ENCODE data around the gene TMEM130. TPM values are rescaled to one million over a fixed set of nuclear protein-coding genes. Genes with fewer than 3 reads are reported as not detected.

Gene TMEM130, protein sequence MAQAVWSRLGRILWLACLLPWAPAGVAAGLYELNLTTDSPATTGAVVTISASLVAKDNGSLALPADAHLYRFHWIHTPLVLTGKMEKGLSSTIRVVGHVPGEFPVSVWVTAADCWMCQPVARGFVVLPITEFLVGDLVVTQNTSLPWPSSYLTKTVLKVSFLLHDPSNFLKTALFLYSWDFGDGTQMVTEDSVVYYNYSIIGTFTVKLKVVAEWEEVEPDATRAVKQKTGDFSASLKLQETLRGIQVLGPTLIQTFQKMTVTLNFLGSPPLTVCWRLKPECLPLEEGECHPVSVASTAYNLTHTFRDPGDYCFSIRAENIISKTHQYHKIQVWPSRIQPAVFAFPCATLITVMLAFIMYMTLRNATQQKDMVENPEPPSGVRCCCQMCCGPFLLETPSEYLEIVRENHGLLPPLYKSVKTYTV
- 3.9 and 18.1 TPM in 2 replicates for total RNA-seq (2014; rRNA removed; shearing (Covaris generic))

DNA sequence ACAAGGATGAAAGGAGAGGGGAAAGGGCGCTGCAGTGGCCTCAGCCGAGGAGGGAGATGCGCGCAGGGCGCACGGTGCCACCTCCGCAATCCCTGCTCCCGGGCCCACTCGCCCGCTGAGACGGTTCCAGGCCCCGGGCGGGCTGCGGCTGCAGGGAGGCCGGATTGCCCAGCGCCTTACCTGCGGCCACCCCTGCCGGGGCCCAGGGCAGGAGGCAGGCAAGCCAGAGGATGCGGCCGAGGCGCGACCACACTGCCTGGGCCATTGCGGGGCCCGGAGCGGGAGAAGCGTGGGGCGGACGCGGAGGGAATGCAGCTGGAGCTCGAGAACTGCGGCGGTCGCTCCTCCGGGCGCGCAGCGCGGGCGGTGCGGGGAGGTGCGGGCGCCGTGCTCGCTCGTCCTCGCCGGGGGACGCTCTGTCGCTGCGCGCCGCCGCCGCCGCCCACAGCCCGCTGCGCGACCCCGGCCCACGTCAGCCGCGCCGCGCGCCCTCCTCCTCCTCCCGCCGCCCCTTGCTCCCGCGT lies at the start of gene TMEM130:
Gene TMEM130 (minus strand): TSS at position 418 of the 524 bp plus-strand sequence. CDS start 153 bp downstream, at position 265.
- peak; percentile 25 for DNase-seq (ENCODE audit: low spot score)
- in situ Hi-C loops (cut with HindIII; ENCODE audit: low sequenced_read_pairs) = no loop called here

DNA sequence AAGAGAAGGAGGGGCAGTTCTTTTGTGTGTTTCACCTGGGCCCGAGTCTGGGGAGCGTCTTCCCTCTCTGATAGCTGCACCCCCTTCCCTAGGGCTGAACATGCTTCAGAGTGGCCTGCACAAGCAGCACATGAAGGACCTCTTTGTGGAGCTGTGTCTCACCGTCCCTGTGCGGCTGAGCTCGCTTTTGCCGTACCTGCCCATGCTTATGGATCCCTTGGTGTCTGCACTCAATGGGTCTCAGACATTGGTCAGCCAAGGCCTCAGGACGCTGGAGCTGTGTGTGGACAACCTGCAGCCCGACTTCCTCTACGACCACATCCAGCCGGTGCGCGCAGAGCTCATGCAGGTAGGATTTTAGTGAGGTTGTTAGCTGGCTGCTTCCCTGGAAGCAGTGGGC lies 47.5 kb upstream of the TMEM130 start:
- DNase-seq (ENCODE audit: low spot score) = no peak
- in situ Hi-C loops (cut with HindIII; ENCODE audit: low sequenced_read_pairs) = no loop called here

DNA sequence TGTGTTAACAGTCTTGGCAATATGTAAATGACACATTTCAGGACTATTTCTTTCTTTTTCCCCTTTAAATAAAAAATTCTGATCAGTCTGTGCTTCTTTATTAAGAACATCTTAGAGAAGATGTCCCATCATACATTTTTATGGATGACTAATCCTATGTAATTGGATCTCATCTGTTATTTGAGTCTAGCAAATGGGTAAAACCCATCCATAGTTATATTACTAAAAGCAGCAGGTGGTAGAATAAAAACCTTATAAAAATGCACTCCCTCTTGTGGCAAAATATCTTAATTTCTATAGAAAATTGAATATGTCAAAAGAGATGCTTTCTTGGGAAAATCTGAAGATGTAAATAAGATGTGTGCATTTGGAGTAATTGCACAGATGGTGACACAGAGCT lies 43.8 kb upstream of the TMEM130 start:
- DNase-seq (ENCODE audit: low spot score) = no peak
- in situ Hi-C loops (cut with HindIII; ENCODE audit: low sequenced_read_pairs) = no loop called here

DNA sequence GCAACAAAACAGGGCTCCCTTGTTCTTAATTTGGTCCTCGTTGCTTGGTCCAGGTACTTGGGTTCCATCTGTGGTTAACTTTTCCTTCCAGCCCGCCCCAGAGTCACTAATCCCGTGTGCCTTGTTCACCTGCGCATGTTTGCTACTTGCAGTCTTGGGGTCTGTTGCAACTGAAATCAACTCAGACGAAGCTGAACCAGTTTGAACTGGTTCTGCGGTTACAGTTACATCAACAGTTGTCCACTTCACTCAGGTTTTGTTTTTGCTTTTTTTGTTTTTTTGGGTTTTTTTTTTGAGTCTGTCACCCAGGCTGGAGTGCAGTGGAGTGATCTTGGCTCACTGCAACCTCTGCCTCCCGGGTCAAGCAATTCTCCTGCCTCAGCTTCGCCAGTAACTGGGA lies 43.2 kb upstream of the TMEM130 start:
- in situ Hi-C loops (cut with HindIII; ENCODE audit: low sequenced_read_pairs) = no loop called here
- no peak for DNase-seq (ENCODE audit: low spot score)

DNA sequence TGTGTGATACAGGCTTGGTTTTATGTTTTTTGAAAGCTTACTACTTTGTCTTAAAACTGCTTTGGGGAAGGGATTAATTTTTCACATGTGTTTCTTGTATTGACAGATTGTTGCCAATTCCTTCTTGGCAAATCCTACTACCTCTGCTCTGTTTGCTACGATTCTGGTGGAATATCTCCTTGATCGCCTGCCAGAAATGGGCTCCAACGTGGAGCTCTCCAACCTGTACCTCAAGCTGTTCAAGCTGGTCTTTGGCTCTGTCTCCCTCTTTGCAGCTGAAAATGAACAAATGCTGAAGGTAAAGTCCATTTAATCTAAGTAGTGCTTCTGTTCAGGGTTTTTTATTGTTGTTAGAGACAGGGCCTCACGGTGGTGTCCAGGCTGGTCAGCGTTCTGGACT lies 42.1 kb upstream of the TMEM130 start:
- peak; percentile 99 for DNase-seq (ENCODE audit: low spot score)
- in situ Hi-C loops (cut with HindIII; ENCODE audit: low sequenced_read_pairs) = no loop called here

DNA sequence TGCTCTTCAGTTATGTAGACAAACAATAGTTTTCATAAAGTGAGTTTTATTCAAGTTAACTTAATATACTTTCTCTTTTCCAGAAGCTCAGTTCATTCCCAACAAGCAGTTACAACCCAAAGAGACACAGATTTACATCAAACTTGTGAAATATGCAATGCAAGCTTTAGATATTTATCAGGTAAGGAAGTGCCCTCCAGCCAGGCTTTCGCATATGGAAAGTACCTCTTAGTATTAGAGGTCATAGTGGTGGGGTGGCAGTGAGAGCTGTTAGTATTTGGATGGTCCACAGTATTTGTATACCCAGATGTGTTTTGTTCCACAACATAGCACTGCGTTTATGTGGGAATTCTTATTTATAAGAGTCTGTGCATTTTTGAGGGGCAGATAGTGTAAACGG lies 40.6 kb upstream of the TMEM130 start:
- no peak for DNase-seq (ENCODE audit: low spot score)
- in situ Hi-C loops (cut with HindIII; ENCODE audit: low sequenced_read_pairs) = no loop called here

DNA sequence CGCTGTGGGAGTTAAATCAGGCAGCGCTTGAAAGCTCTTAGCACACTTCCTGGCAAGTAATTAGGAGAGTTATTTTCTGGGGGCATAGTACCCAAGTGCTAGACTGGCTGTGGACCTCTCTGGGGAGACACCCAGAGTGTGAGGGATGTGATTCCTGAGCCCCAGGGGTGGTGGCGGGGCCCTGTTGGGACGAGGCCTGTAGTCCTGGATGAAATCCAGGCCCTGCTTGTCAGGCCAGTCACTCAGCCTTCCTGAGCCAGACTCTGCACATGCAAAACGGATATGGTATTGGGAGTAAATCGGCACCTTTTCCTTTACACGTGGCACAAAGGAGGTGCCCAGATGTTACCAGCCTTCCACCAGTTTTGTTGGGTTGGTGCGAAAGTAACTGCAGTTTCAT lies 39.7 kb upstream of the TMEM130 start:
- in situ Hi-C loops (cut with HindIII; ENCODE audit: low sequenced_read_pairs) = no loop called here
- peak; percentile 56 for DNase-seq (ENCODE audit: low spot score)

DNA sequence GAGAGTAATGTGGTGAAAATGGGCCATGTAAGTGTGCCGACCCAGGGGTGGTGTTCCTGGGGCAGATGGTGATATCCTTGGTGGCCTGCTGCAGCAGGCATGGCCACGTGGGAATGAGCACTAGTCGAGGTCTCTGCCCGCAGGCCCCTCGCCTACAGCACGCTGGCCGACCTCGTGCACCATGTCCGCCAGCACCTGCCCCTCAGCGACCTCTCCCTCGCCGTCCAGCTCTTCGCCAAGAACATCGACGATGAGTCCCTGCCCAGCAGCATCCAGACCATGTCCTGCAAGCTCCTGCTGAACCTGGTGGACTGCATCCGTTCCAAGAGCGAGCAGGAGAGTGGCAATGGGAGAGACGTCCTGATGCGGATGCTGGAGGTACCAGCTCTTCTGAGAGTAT lies 38.8 kb upstream of the TMEM130 start:
- in situ Hi-C loops (cut with HindIII; ENCODE audit: low sequenced_read_pairs) = no loop called here
- no peak for DNase-seq (ENCODE audit: low spot score)

DNA sequence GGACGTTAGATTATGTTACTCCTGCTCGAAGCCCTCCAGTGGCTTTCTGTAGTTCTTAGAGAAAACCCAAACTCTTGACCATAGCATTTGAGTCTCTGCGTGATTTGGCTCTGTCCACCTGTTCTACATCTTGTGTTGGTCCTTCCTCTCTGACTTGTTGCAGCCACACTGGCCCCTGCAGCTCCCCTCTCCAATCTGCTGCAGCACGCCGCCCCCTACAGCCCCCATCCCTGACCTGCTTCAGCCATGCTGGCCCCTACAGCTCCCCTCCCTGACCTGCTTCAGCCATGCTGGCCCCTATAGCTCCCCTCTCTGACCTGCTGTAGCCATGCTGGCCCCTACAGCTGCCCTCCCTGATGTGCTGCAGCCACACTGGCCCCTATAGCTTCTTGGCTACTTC lies 37.8 kb upstream of the TMEM130 start:
- in situ Hi-C loops (cut with HindIII; ENCODE audit: low sequenced_read_pairs) = no loop called here
- no peak for DNase-seq (ENCODE audit: low spot score)

DNA sequence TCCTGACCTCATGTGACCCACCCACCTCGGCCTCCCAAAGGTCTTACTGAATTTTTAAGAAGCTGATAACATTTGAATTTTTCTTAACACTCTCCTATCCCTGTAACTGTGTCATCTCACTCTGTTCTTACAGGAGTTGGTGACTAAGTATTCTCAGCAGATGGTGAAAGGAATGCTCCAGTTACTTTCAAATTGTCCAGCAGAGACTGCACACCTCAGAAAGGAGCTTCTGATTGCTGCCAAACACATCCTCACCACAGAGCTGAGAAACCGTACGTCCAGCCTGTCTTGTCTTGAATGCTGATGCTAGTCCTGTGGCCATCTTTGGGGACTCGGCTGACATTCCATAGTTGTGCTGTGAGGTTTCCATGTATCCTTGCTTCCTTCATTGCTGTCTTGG lies 33.4 kb upstream of the TMEM130 start:
- in situ Hi-C loops (cut with HindIII; ENCODE audit: low sequenced_read_pairs) = no loop called here
- peak; percentile 68 for DNase-seq (ENCODE audit: low spot score)

DNA sequence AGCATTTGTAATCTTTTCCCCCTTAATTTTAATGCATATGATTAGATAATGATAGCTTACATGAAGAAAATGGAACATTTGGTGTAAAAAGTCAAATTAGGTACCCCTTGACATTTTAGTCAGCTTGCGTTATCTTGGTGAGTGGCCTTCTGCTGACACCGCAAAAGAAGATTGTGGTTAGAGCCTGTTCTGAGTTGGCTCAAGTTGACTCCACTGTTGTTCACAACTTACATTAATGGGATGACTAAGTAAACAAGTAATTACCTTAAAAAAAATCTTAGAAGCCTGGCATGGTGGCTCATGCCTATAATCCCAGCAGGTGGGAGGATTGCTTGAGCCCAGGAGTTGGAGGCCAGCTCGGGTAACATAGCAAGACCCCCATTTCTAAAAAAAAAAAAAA lies 32.7 kb upstream of the TMEM130 start:
- in situ Hi-C loops (cut with HindIII; ENCODE audit: low sequenced_read_pairs) = no loop called here
- no peak for DNase-seq (ENCODE audit: low spot score)

DNA sequence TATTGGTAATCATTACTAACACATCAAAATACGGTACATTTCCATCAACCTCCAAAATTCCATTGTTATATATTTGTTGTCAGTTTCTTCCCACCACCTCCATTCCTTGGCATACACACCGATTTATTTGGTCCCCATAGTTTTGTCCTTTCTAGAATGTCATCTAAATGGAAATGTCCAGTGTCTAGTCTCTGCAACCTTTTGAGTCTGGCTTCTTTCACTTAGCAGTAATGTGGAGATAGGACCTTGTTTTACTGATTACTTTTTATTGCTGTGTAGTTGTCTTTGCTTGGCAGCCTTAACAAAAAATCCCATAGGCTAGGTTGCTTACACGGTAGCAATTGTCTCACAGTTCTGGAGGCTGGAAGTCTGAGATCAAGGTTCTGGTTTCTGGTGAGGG lies 31.0 kb upstream of the TMEM130 start:
- no peak for DNase-seq (ENCODE audit: low spot score)
- in situ Hi-C loops (cut with HindIII; ENCODE audit: low sequenced_read_pairs) = no loop called here

DNA sequence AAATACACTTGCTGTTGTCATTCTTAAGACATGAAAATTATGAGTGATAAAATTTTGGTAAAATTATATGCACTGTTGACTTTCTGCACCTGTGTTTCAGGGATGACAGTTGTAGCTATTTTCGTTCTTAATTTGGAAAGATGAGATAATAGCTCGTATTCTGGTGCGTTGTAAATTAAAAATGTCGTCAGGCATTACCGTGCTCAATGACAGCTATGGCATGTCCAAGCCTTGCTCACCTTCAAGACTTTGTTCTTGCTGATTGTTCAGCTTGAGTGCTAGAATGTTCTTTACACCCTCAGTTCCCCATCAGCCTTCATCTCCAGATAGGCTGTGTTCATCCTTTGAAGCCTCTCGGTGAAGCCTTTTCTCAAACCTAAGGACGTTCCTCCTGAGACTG lies 30.0 kb upstream of the TMEM130 start:
- in situ Hi-C loops (cut with HindIII; ENCODE audit: low sequenced_read_pairs) = no loop called here
- DNase-seq (ENCODE audit: low spot score) = no peak

DNA sequence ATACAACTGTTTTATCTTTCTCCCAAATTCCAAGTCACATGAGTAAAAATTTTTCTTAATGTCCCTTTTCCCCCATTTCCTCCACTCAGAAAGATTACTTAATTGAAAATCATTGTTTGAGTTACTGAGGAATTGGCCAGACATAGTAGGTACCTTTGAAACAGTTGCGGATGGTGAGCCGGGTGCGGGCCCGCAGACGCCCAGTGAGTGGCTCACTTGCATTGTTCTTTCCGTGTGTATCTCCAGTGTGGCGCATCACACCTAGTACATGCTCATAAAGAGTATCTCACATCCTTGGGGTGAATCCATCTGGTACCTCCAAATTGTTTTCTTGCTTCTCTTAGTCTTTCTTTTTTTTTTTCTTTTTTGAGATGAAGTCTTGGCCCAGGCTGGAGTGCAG lies 22.8 kb upstream of the TMEM130 start:
- DNase-seq (ENCODE audit: low spot score) = no peak
- in situ Hi-C loops (cut with HindIII; ENCODE audit: low sequenced_read_pairs) = no loop called here

DNA sequence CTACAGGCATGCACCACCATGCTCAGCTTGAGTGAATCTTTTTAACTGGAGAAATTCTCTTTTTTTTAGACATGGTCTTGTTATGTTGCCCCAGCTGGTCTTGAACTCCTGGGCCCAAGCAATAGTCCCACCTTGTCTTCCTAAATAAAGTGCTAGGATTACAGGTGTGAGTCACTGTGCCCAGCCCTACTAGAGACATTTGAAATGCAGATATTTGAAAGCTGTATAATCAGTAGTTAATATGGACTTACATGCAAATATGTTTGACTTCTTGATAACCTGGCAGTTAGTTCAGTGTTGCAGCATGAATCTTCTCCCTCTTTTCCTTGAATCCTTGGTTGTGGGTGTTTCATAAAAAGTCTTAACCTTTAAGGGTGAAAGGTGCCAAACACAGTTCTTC lies 17.2 kb upstream of the TMEM130 start:
- DNase-seq (ENCODE audit: low spot score) = no peak
- in situ Hi-C loops (cut with HindIII; ENCODE audit: low sequenced_read_pairs) = no loop called here

DNA sequence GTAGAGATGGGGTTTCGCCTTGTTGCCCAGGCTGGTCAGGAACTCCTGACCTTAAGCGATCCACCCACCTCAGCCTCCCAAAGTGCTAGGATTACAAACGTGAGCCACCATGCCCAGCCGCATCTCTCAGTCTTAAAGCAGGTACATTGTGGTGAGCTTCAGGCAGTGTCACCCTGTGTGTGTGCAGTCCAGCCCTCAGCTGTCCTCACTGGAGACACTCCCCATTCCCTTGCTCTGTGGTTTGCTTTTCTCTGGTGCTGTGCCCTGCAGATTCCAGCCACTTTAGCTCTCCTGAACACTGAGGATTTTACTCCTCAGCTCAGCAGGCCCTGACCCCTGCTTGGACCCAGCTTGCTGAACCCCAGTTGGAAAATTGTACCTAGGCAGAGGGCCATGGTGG lies 14.6 kb upstream of the TMEM130 start:
- in situ Hi-C loops (cut with HindIII; ENCODE audit: low sequenced_read_pairs) = no loop called here
- DNase-seq (ENCODE audit: low spot score) = no peak

DNA sequence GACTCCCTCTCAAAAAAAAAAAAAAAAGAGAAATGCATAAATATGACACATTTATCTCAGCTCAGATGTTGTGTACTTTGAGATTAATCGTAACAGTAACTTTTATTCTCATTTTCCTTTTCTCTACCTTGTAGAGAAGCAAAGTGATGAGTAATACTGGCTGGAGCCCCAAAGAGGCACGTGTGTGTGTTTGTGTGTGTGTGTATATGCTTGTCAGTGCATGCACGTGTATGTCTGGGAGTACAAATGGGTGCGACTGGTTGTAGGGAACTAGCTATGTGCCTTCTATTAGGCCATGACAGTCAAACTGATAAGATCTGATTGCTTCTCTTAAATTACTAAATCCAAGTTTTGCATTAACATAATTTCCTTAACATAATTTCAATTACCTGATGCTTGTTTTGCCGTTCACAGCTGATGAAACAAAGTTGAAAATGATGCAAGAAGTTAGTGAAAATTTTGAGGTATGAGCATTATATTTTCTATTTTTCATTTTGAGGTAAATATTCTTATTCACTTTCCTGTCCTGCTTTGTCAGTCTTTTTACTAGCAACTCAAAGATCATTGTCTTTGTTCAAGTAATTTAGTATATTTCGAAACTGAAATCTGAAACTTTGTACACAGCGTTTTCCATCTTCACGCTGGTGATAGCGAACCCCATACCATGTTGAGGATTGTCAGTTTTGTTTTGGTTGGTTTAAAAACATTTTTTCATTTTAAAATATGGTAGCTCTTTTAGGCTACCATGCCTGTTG lies 11.9 kb upstream of the TMEM130 start:
- no peak for DNase-seq (ENCODE audit: low spot score)
- in situ Hi-C loops (cut with HindIII; ENCODE audit: low sequenced_read_pairs) = no loop called here

DNA sequence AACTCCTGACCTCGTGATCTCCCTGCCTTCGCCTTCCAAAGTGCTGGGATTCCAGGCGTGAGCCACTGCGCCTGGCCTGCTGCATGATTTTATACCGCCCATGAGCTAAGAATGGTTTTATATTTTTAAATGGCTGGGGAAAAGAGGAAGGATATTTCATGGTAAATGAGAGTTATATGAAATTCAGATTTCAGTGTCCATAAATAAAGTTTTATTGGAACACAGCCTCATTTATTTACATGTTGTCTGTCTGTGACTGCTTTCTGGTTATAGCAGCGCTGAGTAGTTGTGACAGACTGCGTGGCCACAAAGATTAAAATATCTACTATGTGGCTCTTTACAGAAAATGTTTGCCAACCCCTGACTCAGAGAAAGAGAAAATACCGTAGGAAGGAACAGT lies 10.7 kb upstream of the TMEM130 start:
- in situ Hi-C loops (cut with HindIII; ENCODE audit: low sequenced_read_pairs) = no loop called here
- no peak for DNase-seq (ENCODE audit: low spot score)

DNA sequence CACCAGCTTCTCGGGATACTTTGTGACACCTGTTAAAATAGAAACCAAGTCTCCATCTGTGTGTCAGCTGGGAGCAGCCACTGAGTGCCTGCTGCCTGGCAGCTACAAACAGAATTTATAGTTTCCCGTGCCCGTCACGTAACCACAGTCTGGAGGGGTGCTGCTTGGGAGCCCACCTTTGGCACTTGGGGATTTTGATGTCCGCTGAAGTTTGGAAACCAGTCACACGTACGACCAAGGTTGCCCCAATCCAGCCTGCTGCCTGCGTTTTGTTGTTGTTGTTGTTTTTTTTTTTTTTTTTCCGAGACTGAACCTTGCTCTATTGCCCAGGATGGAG lies 10.1 kb upstream of the TMEM130 start:
- in situ Hi-C loops (cut with HindIII; ENCODE audit: low sequenced_read_pairs) = no loop called here
- DNase-seq (ENCODE audit: low spot score) = no peak

DNA sequence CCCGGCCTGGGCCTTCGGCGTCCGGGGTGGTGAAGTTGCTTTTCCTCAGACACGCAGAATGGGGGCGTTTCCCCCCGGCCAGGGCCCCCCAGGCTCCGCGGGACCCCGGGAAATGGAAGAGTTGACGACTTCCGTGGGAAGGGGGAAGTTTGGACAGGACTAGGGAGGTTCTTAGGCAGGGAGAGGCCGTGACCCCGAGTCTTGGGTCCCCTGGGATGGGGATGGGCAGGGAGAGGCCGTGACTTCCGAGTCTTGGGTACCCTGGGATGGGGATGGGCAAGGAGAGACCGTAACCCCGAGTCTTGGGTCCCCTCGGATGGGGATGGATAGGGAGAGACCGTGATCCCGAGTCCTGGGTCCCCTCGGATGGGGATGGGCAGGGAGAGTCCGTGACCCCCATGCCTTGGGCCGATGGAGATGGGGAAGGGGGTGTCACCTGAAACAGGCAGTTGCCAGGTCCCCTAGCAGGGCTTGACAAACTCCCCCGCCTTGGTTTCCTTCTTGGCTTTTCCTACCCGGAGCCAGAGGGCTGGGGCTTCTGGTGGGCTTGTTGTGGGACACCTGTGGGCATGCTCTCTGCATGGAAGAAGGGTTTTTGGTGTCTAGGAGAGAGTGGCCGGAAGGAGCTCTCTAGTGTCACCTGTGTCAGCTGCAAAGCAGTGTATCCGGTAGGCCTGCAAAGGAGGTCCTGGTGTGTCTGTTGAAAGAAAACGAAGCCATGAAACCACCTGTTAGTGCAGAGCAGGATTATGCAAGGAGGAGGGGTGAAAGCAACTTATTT lies 9.6 kb upstream of the TMEM130 start:
- peak; percentile 68 for DNase-seq (ENCODE audit: low spot score)
- in situ Hi-C loops (cut with HindIII; ENCODE audit: low sequenced_read_pairs) = no loop called here
